Activated CD8-positive, alpha-beta memory T cell treated with anti-CD3 and anti-CD28 coated beads, Interleukin-2, amount 50 U/mL, for 1 hour (primary cell): ENCODE results near the gene THTPA.
A peak's percentile ranks its signal among the peaks of the same experiment; 100 is the strongest.

Source experiments
- DNase-seq: peaks from one replicate; pipeline ENCODE4 v3.0.0-alpha.2; 2020; ENCODE audit errors: extremely low read depth

The THTPA gene

DNA sequence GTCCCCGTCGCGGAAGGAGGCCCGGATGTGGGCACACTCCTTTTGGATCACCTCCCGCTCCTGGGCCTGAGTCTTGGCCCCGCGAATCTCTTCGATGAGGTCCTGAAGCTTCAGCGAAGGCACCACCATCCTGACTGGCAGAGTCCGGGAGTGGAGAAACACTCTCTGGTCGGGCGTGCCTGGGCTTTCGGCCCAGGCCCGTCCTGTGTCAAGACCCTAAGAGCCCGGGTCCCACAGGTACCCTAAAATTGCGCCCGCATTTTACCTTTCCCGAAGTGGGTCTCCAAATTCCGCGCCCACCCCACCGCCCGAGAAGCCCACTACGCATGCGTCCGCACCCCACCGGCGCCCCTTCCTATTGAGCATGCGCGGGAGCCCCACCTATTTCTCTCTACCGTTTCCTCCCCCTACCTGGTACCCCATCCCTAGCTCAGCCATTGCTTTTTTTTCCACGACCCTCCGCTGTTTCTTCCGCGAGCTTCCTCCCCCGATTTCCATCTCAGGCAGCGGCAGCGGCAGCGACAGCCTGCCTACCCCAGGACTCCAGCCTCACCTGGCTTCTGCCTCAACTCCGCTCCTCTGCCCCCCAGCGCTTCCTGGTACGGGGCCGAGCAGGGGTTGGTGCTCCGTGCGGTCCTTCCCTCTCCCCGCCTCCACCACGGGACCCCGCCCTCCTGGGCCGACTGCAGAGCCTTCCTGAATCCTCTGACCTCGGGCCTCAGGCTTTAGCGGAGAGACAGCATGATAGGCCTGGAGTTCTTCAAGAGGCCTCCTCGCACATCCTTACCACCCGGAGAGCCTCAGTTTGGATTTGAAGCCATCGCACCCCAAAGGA is 11.3 kb downstream of the THTPA start, which contains the start of gene AP1G2:
TSS of gene AP1G2 (minus strand) at position 606 of the 835 bp plus-strand sequence. CDS start at position 129, 477 bp downstream.
- peak; percentile 65 for DNase-seq

DNA sequence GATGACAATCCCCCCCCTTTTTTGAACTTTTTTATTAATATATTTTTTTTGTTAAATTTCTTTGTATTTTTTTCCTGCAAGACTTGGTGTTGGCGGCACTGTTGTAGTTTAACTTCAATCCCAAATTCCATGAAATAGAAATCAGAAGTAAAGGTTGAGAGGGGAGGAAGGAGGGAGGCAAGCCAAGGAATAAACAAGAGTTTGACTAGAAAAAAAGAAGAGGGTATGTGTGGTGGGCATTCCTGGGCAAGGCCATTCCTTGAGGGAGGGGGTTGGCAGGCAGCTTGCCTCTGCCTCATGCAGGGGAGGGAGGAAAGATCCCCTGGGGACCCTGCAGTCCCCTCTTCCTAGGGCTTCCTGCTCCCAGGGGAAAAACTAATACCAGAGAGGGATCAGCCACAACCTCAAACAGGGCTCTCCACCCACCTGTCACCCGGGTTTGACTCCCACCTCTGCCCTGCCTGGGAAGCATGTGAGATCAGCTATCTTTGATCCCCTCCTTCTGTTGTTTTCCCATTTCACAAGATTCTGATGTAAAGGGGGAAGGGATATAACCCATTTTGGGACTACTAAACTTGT is 12.0 kb downstream of the THTPA start:
- no peak for DNase-seq

DNA sequence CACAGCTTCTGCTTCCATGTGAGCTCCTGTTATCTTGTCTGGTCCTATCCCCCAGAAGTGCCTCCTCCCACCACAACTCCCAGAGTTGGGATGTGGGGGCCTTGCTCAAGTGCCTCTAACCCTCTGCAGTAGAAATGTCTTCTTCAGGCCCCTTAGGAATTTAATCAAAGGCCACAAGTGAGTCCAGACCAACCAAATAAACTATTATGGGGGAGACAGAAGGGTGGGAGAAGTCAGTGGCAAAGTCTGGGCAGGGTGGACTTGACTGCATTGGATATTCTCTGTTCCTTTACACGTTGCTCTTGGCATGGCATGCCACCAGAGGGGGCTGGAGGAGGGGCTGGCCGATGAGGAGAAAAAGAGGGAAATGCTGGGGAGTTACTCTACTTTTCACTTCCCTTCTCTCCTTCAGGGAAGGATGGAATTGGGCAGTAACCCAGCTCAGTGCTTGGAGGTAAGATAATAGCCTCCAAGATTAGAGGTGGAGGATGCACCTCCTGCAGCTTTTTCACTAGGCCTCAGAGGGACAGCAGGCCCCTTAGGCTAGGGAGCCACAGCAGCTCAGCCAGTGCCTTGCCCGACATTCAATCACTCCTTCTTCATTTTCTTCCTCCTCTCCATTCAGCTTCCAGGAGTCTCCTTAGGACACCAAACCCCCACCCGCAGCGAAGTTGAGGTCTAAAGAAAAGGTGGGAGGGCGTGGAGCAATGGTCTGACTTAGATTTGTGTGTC is 12.7 kb downstream of the THTPA start:
- no peak for DNase-seq

DNA sequence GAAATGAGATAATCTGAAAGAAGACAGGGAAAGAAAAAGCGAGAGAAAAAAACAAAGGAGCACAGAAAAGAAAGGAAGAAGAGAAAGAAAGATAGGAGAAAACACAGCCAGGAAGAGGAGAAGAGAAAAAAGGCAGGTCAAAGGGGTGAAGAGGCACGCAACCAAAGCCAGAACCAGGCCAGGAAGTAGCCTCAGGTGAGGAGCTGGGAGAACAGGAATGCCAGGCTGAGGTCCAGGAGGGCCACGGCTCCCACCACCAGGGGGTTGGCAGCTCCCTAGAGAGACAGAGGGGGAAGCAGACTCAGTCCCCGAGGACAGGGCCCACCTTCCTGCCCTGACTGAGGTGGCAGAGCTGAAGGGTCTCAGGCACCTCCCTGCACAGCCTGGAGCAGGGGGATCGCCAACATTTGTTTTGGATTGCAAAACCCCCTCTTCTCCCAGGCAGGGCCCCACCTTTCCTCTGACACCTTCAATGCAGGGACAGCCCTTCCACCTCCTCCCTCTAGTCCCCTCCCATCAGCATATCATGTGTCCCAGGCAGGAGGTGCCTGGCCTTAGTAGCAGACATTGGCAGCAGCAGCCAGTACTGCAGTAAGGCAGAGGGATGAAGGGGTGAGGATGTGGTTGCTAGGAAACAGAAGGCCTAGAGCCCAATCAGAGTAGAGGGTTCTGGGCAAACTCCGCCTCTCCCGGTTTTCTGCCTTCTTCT is 13.5 kb downstream of the THTPA start:
- no peak for DNase-seq

DNA sequence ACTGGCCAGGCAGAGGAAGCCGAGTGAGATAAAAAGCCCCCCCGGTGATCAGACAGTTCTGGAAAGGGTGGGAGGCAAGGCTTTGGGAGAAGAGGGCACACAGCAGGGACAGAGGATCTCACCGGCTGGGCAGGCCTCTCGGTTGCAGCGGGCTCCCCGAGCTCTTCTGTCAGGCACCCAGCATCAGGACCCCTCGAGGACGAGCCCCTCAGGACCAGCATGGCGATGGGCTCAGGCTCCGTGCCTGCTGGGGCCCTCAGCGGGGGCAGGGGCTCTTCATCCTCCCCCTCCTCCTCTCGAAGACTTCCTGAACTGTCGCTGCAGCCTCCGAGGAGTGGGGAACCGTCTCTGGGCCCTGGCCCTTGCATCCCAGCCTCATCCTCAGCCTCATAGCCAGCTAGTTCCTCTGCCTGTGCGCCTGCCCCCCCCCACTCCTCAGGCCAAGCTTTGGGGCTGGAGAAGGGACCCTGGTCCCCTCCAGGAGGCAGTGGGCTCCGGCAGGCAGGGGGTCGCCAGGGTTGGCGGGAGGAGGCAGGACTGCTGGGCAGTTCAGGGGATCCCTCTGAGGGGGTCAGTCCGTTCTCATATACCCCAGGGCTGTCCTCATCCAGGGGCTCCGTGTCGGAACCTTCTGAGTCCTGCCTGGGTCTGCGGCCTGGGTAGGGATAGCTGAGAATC is 14.9 kb downstream of the THTPA start:
- DNase-seq, result no peak

DNA sequence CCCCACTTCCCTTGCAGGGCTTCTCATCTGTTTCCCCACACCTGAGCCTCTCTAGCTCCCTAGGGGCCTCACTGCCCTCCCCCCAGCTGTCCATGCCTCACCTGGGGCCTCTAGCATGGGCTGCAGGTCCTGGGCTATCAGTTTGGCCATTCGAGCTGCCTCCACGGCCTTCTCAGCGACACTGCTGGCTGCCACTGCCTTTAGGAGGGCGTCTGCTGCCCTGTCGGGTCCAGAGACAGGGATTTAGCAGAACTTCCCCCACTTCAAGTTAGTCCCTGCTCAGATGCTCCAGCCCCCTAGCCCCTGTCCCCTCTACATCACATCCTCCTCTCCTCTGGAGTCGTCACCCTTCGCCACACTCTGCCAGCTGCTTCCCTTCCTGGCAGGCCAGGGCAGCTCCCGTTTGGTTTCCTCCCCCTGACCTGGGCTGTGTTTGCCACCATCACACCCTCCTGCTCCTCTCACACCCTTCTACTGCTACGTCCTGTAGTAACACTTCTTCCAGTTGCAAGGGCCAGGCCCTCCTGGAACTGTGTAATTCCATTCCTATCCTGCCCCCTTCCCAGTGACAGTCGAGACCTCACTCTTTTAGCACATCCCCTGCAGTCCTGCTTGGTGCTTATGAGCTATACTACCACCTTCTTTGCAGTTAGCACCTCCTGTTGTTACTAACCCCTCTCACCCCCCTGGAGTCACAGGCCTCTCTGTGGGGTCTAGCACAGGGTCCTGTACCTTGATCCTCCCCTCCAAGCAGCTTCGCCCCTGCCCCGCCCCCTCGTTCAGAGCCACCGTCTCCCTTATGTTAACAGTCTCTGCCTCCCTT is 15.8 kb downstream of the THTPA start:
- DNase-seq, result no peak

DNA sequence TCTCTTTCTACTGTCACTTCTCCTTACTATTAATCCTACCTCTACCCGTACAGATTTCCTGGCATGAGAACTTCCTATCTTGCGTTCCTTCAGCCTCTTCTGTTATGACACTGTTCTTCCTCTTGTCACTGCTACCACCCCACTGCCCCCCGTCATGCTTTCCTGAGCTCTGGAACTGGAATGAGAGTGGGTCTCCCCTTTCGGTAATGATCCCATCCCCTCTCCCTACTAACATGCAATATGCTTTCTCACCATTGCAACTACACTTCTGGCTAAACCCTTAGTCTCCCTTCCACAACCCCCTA is 16.4 kb downstream of the THTPA start:
- DNase-seq, result no peak

DNA sequence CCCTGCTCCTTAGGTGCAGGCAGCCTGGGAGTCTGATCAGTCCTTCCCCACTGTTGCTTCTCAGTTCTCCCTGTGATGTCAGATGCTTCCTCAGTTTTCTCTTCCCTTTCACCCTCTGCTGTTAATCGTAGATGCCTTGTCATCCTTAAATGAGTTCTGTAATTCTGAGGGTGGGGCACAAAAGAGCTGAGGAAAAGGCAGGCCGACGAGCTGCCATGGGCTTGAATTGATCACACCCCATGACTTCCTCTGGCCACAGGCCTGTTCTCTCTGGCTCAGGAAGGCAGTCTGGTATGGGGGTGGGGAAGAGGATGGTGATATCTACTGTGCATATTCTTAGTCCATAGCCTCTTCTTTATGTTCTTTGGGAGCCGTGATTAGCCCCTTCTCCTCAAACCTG is 16.8 kb downstream of the THTPA start:
- no peak for DNase-seq

DNA sequence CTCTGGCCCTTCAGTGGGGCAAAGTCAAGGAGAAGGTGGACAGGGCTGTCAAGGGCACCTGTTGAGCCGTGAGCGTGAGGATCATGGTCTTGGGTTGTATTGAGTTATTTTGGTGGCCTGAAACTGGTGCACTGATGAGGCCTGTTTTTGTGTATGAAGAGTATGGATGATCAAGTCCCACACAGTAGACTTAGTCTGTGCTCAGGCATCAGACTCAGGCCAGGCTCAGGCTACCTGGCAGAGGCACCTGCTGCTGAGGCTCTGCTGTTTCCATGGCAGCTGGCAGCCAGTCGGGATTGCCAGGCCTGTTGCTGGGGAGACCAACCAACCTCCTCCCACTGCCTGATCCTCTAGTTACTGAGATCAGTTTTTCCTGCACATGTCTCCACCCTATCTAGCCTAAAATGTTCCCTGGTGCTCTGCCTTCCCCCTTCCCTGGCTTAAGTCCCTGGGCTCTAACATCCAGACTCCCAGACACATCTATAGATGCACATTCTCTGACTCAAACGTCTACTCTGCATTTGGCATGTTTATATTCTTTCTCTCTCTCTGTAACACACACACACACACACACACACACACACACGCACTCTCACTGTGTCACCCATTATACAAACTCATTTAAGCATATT is 17.4 kb downstream of the THTPA start:
- DNase-seq, result no peak

DNA sequence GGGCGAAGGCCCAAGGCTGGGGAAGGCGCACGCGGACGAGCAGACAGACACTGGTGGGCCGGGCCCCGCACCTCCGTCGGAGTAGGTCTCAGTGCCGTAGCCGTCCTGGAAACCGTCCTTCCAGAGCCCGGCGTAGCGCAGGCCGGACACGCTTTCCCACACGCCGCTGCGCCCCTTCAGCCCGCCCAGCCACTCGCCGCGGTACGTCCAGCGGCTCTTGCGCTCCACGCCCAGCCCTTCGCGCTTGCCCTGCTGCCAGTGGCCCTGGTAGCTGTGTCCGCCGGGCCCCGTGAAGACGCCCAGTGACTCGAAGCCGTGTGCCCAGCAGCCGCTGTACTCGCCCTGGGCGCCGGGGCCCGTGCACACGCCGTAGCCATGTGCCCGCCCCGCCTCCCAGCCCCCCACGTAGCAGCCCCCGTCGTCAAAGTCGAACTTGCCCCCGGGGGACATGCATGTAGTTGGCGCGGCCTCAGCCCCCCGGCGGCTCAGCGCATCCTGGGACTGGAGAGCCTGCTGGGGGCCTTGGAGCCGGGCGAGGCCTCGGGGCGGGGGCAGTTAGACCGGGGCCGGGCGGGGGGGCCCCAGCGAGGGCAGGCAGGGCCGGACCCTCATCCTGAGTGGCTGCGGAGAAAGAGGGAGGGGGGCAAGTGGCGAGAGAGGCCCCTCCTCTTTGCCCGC is 21.1 kb downstream of the THTPA start:
- no peak for DNase-seq

DNA sequence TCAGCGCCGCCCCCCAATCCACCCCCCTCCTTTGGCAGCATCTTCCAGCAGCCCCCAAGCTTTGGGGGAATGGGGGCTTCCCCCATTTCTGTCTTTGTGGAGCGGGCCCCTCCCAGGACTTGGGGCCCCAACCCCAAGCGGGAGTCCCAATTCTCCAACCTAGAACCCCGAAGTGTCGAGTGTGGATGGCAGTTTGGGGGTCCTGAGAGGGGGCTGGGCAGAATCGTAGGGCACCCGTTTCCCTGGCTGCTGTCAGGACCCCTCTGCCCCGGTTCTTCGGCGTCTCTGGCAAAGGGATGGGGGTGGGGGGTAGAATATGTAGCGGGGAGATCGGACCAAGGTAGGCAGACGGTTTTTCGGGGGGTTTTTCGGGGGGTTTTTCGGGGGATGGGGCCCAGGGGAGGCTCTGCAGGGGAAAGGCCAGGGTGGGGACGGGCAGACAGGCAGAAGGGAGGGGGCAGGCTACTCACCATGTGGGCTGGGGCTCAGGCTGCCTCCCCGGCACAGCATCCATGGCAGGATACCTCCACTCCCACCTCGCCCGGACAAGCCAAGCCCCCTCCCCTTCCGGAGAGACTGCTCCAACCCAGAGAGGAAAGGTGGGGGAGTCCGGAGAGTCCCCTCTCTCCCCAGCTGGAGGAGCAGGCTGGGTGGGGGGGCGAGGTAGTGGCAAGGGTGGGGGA is 21.8 kb downstream of the THTPA start:
- DNase-seq, result no peak

DNA sequence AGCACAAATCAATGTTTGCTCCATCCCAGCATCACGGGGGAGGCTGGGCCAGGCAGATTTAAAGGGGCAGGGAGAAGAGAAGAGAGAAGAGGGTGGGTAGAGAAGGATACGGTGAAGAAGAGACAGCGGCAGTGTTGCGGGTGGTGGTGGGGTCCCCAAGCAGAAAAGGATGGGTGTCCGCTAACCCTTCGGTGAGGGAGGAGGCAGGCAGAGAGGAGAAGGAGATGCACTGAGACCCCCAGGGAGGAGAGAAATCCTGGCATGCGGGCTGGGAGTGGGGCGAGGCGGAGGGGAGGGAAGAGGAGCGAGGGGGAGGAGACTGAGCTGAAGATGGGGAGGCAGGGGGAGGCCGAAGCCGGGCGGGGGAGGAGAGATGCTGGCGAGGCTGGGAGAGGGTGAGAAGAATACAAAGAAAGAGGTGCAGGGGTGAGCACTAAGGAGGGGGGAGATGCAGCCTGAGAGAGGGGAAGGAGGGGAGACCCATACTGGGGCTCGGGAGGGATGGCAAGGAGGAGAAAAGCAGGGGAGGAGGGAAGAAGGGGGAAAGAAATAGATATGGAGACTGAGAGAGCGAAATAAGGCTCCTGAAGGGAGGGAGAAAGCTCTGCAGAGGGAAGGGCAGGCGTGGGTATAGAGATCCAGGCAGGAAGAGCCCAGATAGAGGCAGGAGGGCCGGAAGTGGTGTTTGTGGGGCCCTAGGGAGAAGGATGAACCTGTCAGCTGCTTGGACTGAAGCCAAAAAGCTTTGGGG is 22.7 kb downstream of the THTPA start, which contains the start of gene JPH4:
TSS of gene JPH4 (minus strand) at position 231 of the 751 bp plus-strand sequence. CDS start 1,337 bp downstream, outside the sequence.
- DNase-seq, result no peak

DNA sequence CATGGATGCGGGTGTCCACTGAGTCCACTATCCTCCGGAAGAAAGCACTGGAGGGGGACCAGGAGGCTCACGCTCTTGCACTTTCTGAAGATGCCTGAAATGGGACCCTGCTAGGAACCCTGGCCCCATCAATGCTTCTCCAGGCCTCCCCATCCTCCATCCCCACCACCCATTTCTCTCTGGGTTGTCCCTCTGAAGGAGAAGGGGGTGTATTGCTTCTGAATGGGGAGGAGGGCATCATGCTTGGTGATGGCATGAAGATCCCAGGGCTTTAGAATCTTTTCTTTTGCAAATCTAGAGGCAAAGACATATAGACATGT is 23.2 kb downstream of the THTPA start:
- DNase-seq, result no peak

DNA sequence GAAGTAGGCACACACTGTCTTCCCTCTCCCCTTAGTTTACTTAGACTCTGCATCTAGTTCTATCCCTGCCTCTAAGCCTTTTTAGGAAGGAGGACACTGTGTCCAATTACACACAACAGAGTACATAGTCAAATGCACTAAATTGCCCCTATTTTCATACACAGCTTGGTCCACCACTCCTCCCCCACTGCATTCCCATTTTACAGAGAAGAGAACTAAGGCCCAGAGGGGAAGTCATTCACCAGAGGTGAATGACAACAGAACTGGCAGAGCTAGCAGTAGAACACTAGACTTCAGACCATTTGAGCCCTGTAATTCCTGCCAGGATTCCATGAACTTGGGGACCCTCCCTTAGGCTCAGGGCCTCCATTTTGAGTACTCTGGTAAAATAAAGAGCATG is 23.7 kb downstream of the THTPA start:
- no peak for DNase-seq

DNA sequence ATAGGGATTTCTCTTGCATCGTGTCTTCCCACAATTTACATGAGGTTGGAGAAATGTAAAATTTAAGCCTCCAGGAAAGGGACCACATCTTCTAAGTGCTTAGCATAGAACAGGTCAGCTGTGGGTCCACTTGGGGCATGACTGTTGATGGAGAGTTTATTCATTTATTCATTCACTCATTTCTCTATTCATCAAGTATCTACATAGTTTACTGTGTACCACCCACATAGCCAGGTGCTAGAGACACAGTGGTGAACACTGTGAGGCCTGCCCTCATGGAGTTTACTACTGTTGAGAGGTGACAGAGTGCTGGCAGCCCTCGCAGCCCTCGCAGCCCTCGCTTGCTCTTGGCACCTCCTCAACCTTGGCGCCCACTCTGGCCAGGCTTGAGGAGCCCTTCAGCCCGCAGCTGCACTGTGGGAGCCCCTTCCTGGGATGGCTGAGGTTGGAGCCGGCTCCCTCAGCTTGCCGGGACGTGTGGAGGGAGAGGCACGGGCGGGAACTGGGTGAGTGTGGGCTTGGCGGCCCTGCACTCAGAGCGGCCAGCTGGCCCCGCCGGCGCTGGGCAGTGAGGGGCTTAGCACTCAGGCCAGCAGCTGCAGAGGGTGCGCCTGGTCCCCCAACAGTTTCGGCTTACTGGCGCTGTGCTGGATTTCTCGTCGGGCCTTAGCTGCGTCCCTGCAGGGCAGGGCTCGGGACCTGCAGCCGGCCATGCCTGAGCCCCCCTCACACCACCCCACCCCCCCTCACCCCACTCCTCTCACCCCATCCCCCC is 24.3 kb downstream of the THTPA start:
- no peak for DNase-seq

DNA sequence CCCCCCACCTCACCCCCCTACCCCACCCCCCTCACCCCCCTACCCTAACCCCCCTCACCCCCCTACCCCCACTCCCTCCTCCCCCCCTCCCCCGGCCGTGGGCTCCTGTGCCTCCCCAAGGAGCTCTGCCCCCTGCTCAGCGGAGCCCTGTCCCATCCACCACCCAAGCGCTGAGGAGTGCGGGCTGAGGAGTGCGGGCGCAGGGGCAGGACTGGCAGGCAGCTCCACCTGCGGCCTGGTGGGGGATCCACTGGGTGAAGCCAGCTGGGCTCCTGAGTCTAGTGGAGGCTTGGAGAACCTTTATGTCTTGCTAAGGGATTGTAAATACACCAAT is 24.8 kb downstream of the THTPA start:
- no peak for DNase-seq

DNA sequence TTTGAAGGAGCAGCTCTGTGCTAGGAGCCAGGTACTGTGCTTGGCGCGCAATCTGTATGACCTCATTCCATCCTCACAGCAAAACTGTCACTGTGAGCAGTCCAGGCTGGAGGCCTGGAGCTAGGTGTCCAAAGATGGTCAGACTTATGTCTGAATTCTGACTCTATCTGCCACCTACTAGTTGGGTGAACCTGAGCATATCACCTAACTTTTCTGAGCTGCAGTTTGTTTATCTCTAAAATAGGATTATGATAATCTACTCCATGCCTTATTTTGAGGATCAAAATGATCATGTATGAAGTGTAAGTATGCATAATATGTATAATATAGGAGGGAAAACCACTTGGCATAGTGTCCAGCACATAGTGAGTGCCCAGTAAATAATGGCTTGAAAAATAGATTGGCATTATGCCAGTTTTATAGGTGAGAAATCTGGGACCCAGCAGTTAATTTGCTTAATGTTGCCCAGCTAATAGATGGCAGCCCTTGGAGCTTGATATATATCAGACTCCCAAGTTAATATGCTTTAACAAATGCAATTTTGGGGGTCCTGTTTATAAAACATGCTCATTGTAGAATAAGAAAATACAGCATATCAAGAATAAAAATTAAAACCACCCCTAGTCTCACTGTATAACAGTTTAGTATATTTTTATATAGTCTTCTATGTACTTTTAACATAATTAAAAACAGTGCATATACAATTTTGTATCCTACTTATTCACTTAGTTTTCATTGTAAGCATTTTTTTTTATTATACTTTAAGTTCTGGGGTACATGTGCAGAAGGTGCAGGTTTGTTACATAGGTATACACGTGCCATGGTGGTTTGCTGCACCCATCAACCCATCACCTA is 27.1 kb downstream of the THTPA start:
- DNase-seq, result no peak
